ENCODE results near the gene SNX25.
"Not testable (repeated sequence)": the region's sequence is repeated elsewhere in the genome, so short reads cannot be mapped to it uniquely, and the experiment has no call there.

Gene SNX25

DNA sequence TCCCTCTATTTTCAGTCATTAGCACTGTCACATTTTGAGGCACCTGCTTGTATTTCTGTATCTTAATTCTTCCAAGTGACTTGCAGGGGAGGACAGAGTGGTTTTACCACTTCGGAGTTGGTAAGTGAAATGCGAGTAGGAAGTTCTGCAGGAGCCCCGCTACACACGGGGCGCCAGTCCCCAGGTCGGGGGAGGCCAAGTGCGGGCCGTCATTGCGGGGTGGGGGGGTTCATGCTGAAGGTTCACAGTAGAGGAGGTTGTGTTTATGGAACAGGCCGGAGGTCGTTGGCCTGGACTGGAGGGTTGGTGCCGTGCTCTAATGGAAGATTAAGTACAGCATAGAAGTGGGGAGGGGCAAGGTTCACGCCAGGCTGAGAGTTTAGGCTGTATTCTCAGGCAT is 142.3 kb downstream of the SNX25 start:
- no peak for DNase-seq

DNA sequence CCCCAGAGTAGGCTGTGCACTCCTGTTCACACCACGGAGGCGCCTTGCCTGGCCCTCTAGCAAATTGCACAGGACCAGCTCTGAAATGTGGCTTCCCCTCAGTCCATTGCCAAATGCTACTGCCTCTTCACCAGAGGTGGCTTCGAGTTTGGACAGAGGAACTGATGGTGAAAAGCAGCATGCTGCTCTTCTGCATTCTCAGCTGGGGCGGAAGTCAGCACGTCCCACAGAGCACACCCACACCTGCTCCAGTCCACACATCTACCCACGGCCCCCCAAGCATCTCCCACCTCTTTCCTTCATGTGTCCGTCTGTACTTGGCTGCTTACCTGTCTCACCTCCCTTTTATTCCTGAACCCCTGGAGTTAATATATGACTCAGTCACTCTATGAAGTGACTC is 142.8 kb downstream of the SNX25 start:
- no peak for DNase-seq

DNA sequence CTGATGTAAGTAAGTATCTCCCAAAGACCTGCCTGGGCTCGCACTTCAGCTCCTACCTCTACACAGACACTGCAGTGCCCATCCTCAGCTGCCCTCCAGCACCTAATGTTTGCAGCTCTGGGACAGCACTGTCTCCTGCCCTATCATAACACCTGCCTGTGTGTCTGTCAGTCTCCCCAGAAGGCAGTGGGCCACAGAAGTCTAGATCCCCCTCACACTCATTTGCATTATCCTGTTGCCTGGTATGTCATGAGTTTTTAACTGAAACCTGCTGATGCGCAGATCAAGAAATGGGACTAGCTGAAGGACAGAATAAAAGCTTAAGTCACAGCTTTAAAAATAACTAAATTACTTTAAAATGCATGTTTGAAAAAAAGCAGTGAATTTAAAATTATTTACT is 143.3 kb downstream of the SNX25 start:
- no peak for DNase-seq

DNA sequence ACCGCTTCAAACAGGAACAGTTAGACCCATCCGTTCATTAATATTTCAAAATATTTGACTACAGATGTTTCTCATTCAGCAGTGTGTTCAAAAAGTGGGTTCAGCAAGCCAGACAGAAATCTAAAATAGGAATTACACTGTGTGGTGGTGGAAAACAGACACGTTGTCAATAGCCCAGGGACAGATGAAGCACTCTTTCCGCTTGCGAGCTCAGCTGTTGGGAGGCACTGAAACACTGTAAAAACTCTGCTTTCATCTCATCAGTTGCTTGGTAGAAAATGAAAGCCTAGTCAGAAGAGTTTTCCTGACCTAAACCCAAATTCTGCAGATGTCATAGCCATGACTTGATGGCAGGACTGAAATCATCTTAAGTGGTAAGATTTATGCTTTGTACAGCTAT is 147.8 kb downstream of the SNX25 start:
- no peak for DNase-seq

DNA sequence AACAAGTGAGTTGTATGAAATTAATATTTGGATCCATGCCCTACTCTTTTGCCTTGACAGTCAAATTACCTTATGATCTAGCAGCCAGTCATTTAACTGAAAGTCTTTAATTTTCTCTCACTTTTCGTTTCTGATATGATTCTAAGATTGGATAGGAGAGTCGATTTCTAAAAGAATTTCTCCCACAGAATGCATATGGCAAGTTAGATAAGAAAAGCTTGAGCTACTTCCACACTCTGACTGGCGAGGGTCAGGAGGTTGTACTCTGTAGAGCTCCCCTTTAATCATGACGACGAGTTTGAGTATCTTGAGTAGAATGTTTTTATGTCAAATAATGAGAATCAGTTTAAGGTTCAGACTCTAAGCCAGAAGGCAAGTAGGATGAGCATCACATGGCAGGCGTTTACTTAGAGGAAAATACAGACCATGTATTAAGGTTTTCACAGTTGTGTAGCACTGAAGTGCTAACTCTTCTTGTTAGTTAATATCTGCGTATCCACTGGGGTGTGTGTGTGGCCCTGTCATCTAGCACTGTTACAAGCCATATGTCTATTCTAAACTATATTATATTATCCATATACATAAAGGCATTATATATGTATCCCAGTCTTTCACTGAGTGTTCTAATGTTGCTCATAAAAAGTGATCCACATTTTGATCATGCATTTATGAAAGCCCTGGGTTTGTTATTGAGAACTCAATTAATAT is 148.5 kb downstream of the SNX25 start:
- no peak for DNase-seq

DNA sequence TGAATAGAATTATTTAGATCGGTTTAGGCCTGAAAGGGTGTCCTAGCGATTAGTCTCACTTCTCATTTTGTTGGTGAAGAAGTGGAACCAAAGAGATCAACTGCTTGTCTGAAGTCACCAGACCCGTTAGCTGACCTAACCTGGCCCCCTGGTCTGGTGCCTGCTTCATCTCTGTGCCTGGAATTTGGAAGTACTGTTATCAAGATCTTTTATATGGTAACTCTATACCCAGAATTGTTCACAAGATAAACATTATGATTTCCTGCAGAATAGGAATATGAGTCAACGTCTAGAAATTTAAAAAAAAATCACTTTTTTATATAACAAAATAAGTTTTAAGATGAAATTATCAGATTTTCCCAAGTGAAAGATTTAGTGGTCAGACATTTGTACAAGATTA is 149.1 kb downstream of the SNX25 start:
- DNase-seq = no peak

DNA sequence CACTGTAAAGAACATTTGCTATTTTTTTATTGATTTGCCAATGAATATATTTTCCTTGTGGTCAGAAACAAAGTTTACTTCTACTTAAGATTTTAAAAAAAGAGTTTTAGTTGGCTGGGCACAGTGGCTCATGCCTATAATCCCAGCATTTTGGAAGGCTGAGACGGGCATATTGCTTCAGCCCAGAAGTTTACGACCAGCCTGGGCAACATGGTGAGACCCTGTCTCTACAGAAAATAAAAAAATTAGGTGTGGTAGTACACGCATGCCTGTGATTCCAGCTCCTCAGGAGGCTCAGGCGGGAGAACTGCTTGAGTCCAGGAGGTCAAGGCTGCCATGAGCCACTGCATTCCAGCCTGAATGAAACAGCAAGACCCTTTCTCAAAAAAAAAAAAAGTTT is 149.6 kb downstream of the SNX25 start:
- no peak for DNase-seq

DNA sequence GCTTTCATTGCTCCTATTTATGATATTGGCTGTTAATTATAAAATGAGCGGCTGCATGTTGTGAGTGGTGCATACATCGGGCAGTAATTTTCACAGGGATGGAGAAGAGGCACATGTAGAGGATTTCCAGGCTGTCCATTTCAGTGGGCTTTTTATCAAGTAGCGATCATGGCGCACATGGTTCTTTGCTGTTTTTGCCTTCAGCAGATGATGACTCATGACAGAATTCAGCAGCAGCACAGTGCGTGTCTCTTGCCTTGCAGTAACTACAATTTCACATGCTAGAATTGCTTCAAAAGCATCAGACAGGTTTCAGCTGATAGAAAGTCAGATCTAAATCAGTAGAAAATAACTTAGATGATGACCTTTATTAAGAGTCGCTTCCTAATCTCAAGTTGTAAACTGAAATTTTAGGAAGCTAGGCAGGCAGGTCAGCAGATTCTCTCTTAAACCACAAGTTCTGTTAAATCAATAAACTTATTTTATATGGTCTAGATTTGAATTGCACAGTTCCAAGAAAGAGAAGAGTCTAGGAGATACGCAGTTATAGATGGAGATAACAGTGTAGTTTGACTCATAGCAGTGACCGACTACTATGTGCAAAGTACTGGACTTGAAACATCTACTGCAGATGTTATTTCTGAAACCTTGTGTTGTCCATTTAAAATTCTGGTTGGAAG is 150.5 kb downstream of the SNX25 start:
- no peak for DNase-seq

DNA sequence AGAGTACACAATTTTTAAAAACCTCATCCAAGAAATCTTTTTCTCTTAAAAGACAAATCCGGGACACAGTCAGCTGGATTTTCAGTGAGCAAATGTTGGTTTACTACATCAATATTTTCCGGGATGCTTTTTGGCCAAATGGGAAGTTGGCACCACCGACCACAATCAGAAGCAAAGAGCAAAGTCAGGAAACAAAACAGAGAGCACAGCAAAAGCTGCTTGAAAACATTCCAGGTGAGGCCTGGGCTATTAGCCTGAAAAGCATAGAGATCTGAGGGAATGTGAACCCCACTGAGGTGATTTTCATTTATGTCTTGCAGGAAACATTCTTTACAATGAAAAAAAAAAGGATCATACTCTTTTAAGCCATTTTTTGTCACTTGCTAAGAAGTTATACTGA is 152.5 kb downstream of the SNX25 start:
- DNase-seq = no peak

DNA sequence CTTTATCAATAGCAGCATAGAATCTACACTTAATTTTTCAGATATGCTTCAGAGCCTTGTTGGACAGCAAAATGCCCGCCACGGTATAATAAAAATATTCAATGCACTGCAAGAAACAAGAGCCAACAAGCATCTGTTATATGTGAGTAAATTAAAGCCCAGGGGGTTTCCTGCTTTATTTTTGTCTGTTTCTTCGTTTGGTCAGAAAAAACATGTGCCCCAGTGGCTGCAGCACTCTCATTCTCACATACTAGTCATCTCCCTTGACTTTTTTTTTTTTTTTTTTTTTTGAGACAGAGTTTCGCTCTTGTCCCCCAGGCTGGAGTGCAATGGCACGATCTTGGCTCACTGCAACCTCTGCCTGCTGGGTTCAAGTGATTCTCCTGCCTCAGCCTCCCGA is 153.2 kb downstream of the SNX25 start:
- not testable (repeated sequence) for DNase-seq

DNA sequence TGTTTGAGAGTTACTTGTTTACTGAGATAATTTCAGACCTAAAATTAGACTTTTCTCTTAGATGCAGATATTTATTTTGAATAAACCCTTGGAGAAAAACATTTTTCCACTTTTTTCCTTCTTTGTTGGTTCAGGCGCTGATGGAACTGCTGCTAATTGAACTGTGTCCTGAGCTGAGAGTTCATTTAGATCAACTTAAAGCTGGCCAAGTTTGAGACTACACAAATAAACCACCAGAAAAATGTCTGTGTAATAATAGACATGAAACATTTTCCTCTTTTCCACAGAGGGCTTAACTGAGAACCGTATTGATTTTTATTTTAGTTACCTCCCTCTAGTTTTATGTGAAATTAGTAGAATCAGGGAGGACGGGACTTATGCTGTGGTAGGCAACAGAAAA is 153.9 kb downstream of the SNX25 start:
- no peak for DNase-seq

DNA sequence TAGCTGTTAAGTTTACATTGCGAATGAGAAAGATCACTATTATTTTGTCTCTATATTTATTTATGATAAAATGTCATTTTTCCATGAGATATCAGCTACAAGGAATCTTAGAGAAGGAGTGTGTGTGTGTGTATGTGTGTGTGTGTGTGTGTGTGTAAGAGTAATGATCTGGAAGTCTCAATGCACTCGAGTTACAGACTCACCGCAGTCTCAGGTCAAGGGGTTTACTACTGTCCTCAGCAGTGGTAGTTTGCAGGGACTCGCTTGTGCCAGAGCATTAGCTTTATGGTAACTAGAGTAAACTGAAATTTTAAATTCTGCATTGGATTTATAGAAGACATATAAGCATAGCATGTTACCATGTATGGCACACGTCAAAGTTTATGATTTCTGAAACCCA is 155.5 kb downstream of the SNX25 start:
- no peak for DNase-seq

DNA sequence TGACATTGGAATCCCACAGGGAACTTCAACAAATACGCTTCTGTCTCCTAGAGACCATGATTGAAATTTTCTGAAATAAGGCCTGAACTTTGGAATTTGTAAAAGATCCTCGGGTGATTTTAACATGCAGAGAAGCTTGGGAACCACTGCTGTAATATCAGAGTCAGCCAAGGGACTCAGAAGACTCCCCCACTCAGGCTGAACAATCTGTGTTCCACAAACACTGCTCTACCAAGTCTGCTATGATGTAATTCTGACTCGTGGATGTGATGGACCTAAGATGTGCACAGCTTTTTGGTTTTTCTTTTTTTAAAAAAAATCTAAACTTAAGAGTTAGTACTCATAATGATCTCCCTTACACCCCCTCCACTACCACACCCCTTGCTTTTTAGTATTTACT is 160.3 kb downstream of the SNX25 start:
- no peak for DNase-seq

DNA sequence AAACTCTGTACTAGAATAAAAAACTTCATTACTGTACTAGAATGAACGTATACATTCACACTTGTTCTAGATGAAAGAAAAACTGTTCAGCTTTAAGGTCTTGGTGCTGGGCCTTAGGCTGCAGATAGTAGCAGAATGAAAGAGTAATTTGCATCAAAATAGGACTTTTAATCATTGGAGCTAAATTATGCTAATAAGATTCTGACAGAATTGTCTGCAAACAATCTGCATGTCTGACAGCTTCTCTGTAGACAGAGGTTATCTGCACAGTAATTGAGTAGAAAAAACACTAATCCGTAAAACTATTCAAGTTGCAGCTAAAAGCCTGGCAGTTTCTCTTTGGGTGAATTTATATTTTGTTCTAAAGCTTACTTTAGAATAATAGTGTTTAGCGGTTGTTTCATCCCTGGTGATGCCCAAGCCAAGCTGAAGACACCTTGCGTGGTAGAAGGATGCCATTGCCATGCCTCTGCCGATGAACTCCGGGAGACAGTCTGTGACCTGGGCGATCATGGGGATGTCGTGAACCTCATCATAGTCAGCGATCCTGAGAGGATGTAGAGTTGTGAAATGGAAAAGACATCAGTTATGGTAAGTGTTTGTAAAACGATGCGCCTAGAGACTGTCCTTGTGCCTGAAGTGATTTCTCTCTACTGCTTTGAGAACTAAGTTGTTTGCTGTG is 161.0 kb downstream of the SNX25 start:
- DNase-seq = no peak

DNA sequence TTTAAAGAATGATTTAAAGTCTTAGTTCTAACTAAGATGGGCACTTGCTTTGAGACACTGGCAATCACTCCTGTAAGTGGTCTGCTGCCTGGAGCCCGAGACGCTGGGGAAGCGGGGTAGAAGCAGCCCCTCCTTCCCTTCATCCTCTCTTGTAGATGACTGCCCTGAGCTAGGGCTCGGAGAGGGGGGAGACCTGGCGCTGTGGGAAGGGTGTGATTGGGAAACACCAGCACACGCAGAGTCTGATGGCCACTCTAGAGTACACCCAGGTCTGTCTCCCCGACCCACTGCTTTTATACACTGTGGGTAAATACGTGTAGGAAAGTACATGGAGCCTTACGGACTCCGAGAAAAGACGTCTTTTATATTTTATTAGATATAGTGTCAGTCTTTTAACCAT is 162.3 kb downstream of the SNX25 start:
- DNase-seq = no peak

DNA sequence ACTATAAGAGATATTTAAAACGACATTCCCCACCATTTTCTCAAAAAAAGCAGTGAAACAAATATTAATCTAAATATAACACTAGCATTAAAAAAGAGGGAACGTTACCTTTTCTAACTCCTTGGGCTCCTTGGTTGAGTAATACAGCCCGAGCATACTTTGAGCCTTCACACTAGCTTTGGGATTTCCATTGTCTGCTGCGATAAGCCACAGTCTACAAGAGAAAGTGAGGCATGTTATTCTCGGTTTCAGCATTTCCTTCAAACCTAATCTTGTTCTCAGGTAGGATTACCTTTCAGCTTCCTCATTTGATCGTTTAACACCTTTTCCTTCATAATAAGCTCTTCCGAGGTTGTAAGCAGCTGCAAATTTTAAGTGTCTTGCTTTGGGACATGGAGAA is 164.6 kb downstream of the SNX25 start:
- DNase-seq = no peak

DNA sequence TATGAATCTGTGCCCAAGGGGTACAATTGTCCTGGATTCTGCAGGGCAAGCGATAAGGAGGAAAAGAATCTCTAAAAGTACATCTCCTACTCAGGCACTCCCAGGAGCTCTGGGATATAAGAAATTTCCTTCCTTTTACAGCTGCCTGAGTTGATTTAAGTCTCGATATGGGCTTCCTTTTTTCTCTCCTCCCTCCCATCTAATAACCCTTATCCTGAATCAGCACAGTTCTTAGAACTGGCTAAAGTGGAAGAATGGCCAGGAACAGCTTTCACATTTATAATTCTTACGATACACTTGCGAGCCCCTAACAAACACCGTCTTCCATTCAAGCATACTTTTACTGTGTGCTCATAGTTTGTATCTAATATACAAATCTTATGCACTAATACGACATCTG is 165.2 kb downstream of the SNX25 start:
- DNase-seq = no peak

DNA sequence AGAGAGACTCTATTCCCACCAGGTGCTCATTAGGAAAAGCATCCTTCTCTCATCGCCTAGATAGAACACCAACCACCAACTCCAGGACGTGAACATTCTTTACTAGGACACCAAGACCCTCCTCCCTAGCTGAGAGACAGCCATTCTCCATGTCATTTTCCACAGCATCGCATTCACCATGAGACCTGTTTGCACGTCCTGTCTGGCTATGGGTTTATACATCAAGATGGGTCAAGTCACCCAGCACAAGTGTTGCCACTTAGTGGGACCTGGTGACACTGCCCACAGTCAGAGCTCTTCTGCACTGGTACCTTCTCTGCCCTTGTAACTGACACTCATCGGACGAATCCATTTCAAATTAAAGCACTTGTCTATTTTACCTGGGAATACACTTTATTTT is 168.9 kb downstream of the SNX25 start:
- DNase-seq = no peak

DNA sequence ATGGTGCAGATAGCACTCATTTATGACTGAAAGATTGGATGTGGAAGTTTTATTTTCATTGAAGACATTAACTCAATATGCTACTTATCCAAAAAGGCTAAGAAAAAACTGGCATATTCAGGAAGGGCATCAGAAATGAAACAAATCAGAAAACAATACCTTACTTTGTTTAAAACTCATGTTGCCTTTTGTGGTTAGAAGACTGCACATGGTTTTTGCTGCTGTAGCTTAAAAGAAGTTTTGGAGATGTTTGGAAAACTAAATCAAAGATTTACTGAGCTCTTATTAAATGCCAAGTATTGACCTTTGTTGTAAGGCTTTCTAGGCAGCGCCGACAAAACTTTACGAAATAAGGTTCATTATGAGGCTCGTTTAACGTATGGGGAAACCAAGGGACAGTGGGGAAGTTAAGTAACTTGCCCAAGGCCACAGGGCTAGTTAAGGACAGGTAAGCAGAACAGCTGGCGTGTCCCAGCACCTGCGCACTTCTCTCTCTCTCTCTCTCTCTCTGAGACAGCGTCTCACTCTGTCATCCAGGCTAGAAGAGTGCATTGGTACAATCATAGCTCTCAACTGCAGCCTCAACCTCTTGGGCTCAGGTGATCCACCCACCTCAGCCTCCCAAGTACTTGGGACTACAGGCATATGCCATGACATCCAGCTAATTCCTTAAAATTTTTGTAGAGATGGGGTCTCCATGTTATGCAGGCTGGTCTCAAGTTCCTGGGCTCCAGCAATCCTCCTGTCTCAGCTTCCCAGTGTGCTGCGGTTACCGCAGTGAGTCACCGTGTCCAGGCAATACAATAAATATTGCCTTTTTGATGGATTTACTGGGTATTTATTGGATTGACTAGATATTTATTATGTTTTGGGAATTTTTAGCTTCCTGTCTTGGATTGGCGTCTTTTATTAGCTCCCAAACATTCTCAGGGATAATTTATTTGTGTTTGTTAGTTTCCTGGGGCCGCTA is 170.2 kb downstream of the SNX25 start:
- no peak for DNase-seq

DNA sequence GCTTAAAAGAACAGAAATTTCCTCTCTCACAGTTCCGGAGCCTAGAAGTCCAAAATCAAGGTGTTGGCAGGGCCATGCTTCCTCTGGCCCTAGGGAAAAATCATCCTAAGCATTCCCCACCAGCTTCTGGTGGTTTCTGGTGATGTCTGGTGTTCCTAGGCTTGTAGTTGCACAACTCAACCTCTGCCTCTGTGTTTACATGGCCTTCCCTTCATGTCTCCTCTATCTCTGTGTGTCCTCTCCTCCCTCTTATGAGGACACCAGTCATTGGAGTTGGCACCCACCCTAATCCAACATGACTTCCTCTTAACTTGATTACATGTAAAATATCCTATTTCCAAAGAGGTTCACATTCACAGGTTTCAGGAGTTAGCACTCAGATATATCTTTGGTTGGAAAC is 170.9 kb downstream of the SNX25 start:
- DNase-seq = no peak

DNA sequence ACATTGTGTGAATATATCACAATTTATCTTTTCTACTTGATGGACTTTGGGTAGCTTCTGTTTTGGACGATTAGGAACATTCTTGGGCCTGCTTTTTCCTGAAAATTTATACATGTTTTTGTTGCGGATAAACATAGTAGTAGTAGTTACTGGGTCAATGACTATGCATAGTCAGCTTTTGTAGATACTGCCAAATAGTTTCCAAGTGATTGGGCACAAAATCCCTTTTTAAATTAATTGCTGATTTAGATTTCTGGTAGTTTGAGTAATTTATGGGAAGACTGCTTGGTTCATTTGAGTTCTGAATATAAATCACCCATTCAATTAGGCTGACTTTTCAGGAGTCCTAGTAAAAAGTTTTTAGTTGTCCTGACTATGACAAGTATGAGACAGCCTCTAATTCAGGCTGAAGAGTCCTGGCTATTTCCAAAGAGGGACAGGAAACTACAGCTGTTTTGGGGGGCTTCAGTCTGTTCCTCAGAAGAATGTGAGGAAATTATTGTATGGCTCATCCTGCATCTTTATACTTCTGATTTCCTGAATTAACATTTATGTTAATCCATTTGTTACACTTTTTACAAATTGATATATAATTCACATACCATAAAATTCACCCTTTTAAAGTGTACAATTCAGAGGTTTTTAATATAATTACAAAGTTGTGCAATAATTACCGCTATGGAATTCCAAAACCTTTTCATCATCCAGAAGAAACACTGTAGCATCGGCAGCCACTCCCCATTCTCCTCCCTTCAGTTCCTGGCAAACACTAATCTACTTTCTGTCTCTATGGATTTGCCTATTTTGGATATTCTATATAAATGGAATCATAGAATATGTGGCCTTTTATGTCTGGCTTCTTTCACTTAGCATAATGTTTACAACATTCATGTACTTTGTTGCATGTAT is 172.1 kb downstream of the SNX25 start:
- DNase-seq = no peak

DNA sequence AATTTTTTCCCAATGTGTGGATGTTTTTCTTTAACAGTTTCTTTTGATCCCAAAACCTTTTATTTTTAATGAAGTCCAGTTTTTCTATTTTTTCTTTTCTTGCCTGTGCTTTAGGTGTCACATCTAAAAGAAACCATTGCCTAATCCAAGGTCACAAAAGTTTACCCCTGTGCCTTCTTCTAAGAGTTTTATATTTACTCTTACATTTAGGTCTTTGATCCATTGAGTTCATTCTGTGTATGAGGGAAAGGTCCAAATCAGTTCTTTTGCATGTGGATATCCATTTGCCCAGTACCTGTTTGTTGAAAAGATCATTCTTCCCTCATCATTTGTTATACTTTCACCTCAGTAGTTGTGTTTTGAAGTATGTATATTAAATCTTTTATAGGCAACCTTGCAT is 173.4 kb downstream of the SNX25 start:
- DNase-seq = no peak

All from inflammatory macrophage (primary cell).